ENCODE results near the gene CKLF.
"Not testable (repeated sequence)": the region's sequence is repeated elsewhere in the genome, so short reads cannot be mapped to it uniquely, and the experiment has no call there.

CKLF gene

GRCh38 chr16:66601471-66601870 is 49.1 kb downstream of the CKLF start:
- DNase-seq = no peak

DNA sequence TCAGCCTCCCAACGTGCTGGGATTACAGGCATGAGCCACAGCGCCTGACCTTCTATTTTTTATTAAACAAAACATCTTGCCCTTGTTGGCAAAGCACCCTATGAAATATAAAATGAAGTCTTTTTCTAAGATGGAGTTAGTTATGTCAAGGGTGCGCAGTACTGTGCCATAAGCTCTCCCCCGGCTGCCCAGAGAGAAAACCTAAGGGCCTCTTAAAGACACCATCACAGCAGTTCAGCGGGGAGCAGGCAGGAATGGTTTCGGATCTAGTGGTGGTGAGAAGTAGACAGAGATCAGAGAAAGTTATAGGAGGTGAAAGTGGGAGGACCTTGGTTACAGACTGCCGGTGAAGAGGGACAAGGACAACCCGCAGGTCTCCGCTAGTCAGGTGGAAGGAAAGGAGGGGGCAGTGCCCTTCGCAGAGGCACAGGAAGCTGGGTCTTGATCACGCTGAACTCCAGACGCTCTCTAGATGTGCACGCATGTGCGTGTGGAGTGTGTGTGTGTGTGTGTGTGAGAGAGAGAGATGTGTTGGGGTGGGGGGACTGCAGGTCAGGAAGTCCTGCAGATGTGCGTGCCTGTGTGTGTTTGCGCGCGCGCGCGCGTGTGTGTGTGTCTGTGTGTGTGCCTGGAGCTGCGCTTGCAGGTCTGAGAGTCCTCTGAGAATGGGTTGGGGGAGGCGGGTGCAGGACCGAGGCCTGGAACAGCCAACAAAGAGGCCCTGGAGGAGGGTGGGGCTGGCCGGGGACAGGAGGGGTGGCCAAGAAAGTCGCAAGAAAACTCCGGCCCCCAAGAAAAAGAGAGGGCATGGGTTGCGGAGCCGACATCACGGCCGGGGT is 51.4 kb downstream of the CKLF start:
- DNase-seq = peak; percentile 90

DNA sequence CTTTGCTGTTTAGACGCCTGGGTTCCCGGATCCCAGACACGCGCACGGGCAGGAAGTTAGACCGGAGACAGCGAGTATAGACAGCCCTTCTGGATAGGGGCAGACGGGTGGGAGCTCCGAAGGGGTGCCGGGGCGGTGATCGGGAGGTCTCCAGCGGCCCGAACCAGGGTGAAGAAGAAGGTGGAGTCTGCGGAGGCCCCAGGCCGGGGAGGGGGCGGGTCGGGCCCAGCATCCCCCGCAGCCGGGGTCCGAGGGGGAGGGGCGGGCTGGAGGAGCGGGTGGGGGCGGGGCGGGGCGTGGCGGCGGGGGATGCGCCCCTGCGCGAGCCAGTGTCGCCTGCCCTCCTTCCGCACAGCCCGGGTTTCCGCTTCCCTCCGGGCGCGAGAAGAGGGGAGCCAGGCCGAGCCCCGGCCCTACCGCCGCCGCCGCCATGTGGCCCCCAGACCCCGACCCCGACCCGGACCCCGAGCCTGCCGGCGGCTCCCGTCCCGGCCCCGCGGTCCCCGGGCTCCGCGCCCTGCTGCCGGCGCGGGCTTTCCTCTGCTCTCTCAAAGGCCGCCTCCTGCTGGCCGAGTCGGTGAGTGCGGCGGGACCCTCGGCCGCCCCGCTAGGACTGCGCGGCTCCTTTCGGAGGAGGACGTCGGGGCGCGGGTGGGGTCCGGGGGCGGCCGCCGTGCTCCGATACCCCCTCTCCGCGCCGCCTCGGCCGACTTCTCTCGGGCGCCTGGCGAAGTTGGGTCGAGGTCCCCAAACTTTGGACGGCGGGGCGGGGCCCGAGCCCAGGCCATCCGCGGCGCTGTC is 52.2 kb downstream of the CKLF start, which contains the start of gene CMTM3:
TSS of gene CMTM3 (plus strand) at position 329 of the 801 bp plus-strand sequence. CDS start at position 431, 102 bp downstream.
- peak; percentile 81 for DNase-seq

- peak; percentile 60 for DNase-seq
Measured at GRCh38 chr16:66605177-66605978, 53.0 kb downstream of the CKLF start.

DNA sequence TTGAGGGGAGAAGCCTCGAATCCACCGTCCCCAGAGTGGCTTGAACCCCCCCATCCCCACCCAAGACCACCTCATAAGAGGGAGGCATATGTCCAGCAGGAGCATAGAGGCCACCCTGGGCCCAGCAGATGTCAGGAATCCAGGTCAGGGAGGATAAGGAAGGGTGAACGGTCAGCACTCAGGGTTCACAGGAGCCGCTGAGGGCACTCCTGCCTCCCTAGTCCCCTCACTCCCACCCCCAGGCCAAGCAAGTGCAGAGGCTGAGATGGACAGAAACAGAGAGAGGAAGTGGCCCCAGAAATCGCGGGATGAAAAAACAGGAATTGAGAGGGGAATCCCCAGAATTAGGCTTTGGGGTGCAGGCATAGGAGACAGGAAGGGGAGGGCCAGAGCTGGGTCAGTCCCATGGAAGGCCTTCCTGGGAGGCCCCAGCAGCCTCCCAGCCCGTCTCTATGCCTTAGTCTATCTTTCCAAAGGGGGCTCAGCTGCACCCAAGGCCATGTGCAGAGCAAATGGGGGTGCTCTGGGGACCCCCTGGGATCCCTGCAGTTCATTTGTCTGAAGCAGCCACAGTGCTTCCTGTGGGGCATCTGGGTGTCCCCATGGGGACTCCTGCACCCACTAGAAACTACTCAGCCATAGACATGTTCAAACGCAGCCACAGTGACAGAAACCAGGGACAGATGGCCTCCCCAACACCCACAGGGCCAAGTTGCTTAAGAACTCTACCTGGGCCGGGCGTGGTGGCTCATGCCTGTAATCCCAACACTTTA is 53.8 kb downstream of the CKLF start:
- DNase-seq = no peak

GRCh38 chr16:66608241-66609138 is 56.1 kb downstream of the CKLF start:
- DNase-seq = peak; percentile 92

GRCh38 chr16:66609139-66609510 is 56.7 kb downstream of the CKLF start:
- DNase-seq = no peak

DNA sequence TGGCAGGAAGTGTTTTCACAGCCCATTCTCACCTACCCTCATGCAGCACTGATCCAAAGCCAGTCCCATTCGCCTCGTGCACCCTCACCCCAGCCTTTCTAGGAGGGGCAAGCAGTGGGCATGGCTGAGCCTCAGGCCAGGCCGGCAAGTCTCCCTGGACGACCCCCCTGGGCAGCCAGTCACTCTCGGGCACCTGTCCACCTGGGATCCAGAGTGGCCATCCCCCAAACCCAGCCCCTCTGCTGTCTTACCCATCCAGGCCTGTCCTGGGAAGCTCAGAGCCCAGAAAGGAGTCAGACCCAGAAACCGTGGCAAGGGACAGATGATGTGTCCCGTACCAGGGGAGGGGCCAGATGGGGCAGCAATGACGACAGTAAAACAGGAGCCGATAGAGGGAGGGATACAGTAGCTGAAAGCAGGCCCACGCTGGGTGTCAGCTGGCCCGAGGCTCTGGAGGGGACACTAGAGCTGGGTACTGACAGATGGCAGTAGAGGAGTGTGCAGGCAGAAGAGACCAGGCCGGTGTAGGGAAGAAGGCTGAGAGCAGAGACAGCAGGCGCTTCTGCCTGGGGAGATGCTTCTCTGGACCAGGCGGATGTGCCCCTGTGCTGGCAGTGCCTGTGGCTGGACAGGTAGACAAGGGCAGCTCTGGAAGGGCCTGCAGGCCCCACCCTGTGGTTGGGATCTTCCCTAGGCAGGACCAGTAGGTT is 57.9 kb downstream of the CKLF start:
- no peak for DNase-seq

DNA sequence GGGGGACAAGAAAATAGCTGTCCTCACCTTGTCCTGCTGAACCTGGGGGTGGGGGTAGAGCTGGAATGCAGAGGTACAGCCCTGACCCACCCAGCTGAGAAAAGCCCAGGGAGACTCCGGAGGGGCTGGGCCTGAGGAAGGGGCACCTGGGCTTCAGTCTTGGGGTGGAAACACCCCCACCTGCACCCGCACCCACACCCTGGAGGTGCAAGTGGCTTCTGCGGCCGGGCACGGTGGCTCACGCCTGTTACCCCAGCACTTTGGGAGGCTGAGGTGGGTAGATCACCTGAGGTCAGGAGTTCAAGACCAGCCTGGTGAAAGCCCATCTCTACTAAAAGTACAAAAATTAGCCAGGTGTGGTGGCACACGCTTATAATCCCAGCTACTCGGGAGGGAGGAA is 59.5 kb downstream of the CKLF start:
- not testable (repeated sequence) for DNase-seq

DNA sequence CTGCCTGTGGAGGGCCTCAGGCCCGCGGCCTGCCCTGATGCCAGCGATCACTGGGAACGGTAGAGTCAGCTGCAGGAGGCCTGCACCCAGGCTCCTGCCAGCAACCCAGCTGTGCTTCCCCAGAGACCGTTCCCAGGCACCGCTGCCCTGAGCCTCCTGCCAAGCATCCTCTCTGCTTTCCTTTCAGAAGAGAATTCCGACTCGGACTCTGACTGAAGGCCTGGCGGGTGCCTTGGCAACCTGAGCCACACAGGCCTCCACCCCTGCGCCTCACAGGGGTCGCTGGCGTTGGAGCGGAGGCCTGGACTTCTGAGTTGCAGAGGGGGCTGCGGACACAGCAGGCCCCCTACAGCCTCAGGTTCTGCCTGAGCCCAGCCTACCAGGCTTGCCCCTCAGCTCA is 60.0 kb downstream of the CKLF start:
- no peak for DNase-seq

DNA sequence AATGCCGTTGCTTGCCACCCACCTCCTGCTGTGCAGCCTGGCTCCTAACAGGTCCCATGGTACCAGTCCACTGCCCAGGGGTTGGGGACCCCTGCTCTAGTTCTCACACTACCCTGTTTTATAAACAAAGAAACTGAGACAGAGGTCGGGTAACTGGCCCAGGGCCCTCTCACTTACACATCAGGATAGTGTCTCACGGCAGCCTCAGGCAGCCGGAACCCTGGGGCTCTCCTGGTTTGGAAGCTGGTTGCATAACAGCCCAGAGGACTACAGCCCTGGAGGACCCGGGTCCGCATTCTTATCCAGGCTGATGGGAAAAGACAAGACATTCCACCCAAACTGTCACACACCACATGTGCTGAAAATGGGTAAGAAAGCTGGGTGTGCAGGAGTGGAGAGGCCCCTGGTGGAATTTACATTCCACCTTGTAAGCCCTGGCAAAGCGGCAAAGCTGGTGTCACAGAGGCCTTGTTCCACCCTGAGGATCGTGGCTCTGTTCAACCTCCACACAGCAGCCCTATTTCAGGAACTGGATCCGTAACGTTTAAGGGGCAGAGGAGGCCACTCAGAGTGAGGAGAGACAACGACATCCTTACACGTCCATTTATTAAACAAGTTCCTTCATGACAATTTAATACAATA is 61.9 kb downstream of the CKLF start:
- DNase-seq = no peak
